Stomach (tissue), 19 donors: Measurements from ENCODE around the gene HS6ST2. TPM values are rescaled to one million over a fixed set of nuclear protein-coding genes. Genes with fewer than 3 reads are reported as not detected.

Source experiments
- DNase-seq, 2 donors: peaks; one replicate each; pipeline versions ENCODE4 v3.0.0 to v3.0.0-alpha.2; 2013 to 2019
- H3K27ac ChIP-seq, 5 donors: fragments of 200-600 bp in 4 of 5; sonication (generic) in 4 of 5; one replicate each; pipeline ENCODE4 v1.5.1; 2013 to 2019; ENCODE audit warnings: mild to moderate bottlenecking in 1 of 5, moderate library complexity in 1 of 5
- H3K27me3 ChIP-seq, 3 donors: fragments of 200-600 bp; sonication (generic); one replicate each; pipeline ENCODE4 v1.5.1; 2017 to 2019; ENCODE audit warnings: mixed run types in 1 of 3
- H3K36me3 ChIP-seq, 4 donors: fragments of 200-600 bp; sonication (generic); 1 replicate in 3 of 4; 2 replicates in 1 of 4; pipeline ENCODE4 v1.5.1; 2016 to 2019
- H3K4me1 ChIP-seq, 4 donors: fragments of 200-600 bp; sonication (generic); one replicate each; pipeline ENCODE4 v1.5.1; 2016 to 2019
- H3K4me3 ChIP-seq, 4 donors: fragments of 200-600 bp; sonication (generic) in 3 of 4; one replicate each; pipeline ENCODE4 v1.5.1; 2016 to 2019; ENCODE audit warnings: mild to moderate bottlenecking in 1 of 4
- H3K9me3 ChIP-seq, 4 donors: fragments of 200-600 bp; sonication (generic); one replicate each; pipeline ENCODE4 v1.5.1; 2016 to 2019
- CTCF ChIP-seq, 7 experiments: fragments of 450-650 bp in 4 of 7; fragments of 200-600 bp in 3 of 7; sonication (generic) in 3 of 7; IDR thresholded peaks; one replicate each; pipeline ENCODE4 v1.5.1; 2016 to 2019; ENCODE audit warnings: antibody characterized with exemption in 7 of 7, control low read depth in 2 of 7, mild to moderate bottlenecking in 1 of 7
- EP300 ChIP-seq: sonication (generic); formaldehyde crosslinking; IDR thresholded peaks from one replicate; pipeline ENCODE4 v1.6.1; 2017; ENCODE audit warnings: antibody characterized with exemption
- POLR2A ChIP-seq, 4 donors: fragments of 450-650 bp; IDR thresholded peaks; one replicate each; pipeline ENCODE4 v1.6.1; 2016; ENCODE audit warnings: antibody characterized with exemption in 4 of 4, control low read depth in 2 of 4, mild to moderate bottlenecking in 1 of 4, moderate library complexity in 1 of 4
- POLR2AphosphoS5 ChIP-seq, 3 donors: sonication (generic); formaldehyde crosslinking; IDR thresholded peaks; one replicate each; pipeline ENCODE4 v1.6.1; 2016; ENCODE audit warnings: antibody characterized with exemption in 3 of 3
- WGBS, 5 donors: extraction: QIAGEN DNeasy Blood & Tissue Kit in 3 of 5; methylation state at CpG; one replicate each; pipeline versions ENCODE4 v1.1.5 to v1.1.7; 2013 to 2018; 5-methylcytosine and 5-hydroxymethylcytosine counted together
- intact Hi-C: fragments of 100-400 bp; cut with DNase I; formaldehyde crosslinking; loops from one replicate; pipeline ENCODE4 v1.15.1; 2023; ENCODE audit warnings: low total_unique reads
- long read RNA-seq, 10 donors: transcript quantifications; one replicate each; lab custom pipeline, GENCODE V29; 2026
- polyA plus RNA-seq, 3 donors: library from polyadenylated mRNA; stranded (reverse); fragments of 200-250 nt; gene quantifications; one replicate each; pipeline ENCODE4 v1.2.3, GENCODE V29; 2013
- total RNA-seq, 5 donors: library from RNA; depleted of rRNA; stranded (reverse); fragments of >200 nt; gene quantifications; one replicate each; pipeline versions ENCODE4 v1.1.0 to v1.2.3, GENCODE V29; 2014 to 2016
- donor health status: healthy with polysubstance abuse.
- donor health status: Bipolar disorder and iron deficiency.
- donor health status: healthy.

Gene HS6ST2
- 1 to 10 TPM in 2 of 5 donors, under 1 TPM in 2, not detected in 1; 0.29 to 4.0 (median 2.2) TPM for total RNA-seq
- polyA plus RNA-seq, result 1 to 10 TPM in 1 of 3 donors, under 1 TPM in 2; 0.25 to 1.4 (median 0.31) TPM
- long read RNA-seq, donor 1, result 0 reads
- long read RNA-seq, donor 2, result 0 reads
- long read RNA-seq, donor 3, result 0 reads
- long read RNA-seq, donor 4, result 0 reads
- long read RNA-seq, donor 5, partial matches to known transcripts, result 7 of 7 reads
- long read RNA-seq, donor 5, other reads (novel, unspliced or antisense), result 0 of 7 reads
- long read RNA-seq, donor 6, result 0 reads
- long read RNA-seq, donor 7, result 0 reads
- long read RNA-seq, donor 8, partial matches to known transcripts, result 8 of 8 reads
- long read RNA-seq, donor 8, other reads (novel, unspliced or antisense), result 0 of 8 reads
- long read RNA-seq, donor 9, result 0 reads
- long read RNA-seq, donor 10, result 0 reads

GRCh38 chrX:132958091-132958703 lies at the start of gene HS6ST2:
Gene HS6ST2, minus strand, starts transcription at chrX:132958629.
- WGBS, 5 donors, result 3 to 61% (median 20%) methylated on average over 10 to 62 of the region's 63 CpGs
- TF ChIP-seq EP300, result no peak
- no peak for TF ChIP-seq POLR2A (IDR thresholded peaks at IDR 0.05)
- no peak for TF ChIP-seq CTCF (IDR thresholded peaks at IDR 0.05)
- no peak for TF ChIP-seq POLR2AphosphoS5 (IDR thresholded peaks at IDR 0.05)
- intact Hi-C loops, result no loop called here
- peak in 1 of 2 donors; percentile 48 for DNase-seq
- H3K4me3 ChIP-seq, result peak within 1 kb of the TSS; percentile 42 to 54 (median 49)
- H3K27ac ChIP-seq, result peak within 1 kb of the TSS in 1 of 5 donors; percentile 17
- H3K4me1 ChIP-seq, result peaks cover 8 to 29% (median 25%) of the 10 kb centered on the region in 4 donors
- H3K36me3 ChIP-seq, result no peaks in the 10 kb centered on the region
- H3K27me3 ChIP-seq, result peaks cover 0 to 54% (median 51%) of the 10 kb centered on the region in 3 donors
- H3K9me3 ChIP-seq, result peaks cover 0 to 14% (median 0%) of the 10 kb centered on the region in 4 donors

GRCh38 chrX:133007458-133007857 lies 49.0 kb upstream of the HS6ST2 start:
- no peak overlapping the region for H3K27ac ChIP-seq
- no peak overlapping the region for H3K4me3 ChIP-seq
- no peaks in the 10 kb centered on the region for H3K4me1 ChIP-seq
- intact Hi-C loops, result no loop called here
- no peaks in the 10 kb centered on the region for H3K36me3 ChIP-seq
- WGBS, 5 donors, result 76 to 91% (median 86%) methylated on average over 3 of the region's 3 CpGs
- H3K27me3 ChIP-seq, result no peaks in the 10 kb centered on the region
- peaks cover 0 to 36% (median 9%) of the 10 kb centered on the region in 4 donors for H3K9me3 ChIP-seq
- DNase-seq, result no peak
- TF ChIP-seq CTCF (IDR thresholded peaks at IDR 0.05) (no peak), POLR2AphosphoS5 (IDR thresholded peaks at IDR 0.05) (no peak), POLR2A (IDR thresholded peaks at IDR 0.05) (no peak), EP300 (no peak)

GRCh38 chrX:133005616-133006015 lies 47.2 kb upstream of the HS6ST2 start:
- no peaks in the 10 kb centered on the region for H3K4me1 ChIP-seq
- WGBS, 5 donors, result 57 to 83% (median 62%) methylated on average over 1 of the region's 1 CpG
- H3K4me3 ChIP-seq, result no peak overlapping the region
- H3K9me3 ChIP-seq, result peaks cover 0 to 31% (median 9%) of the 10 kb centered on the region in 4 donors
- H3K27ac ChIP-seq, result no peak overlapping the region
- TF ChIP-seq POLR2A (IDR thresholded peaks at IDR 0.05), result no peak
- TF ChIP-seq POLR2AphosphoS5 (IDR thresholded peaks at IDR 0.05), result no peak
- no peak for TF ChIP-seq CTCF (IDR thresholded peaks at IDR 0.05)
- no peak for TF ChIP-seq EP300
- H3K27me3 ChIP-seq, result peaks cover 0 to 6% (median 0%) of the 10 kb centered on the region in 3 donors
- no peak for DNase-seq
- no peaks in the 10 kb centered on the region for H3K36me3 ChIP-seq
- intact Hi-C loops, result no loop called here

GRCh38 chrX:133005042-133005441 lies 46.6 kb upstream of the HS6ST2 start:
- peak in 1 of 2 donors; percentile 37 for DNase-seq
- intact Hi-C loops, result no loop called here
- Histone ChIP-seq H3K36me3 (no peaks in the 10 kb centered on the region), H3K4me3 (no peak overlapping the region), H3K9me3 (peaks cover 0 to 25% (median 9%) of the 10 kb centered on the region in 4 donors), H3K27me3 (peaks cover 0 to 6% (median 0%) of the 10 kb centered on the region in 3 donors), H3K27ac (no peak overlapping the region), H3K4me1 (no peaks in the 10 kb centered on the region)
- WGBS, 5 donors, result 4 to 14% (median 8%) methylated on average over 2 of the region's 2 CpGs
- TF ChIP-seq CTCF (IDR thresholded peaks at IDR 0.05), result peak in 3 of 7 experiments; percentile 19 to 39 (median 35)
- no peak for TF ChIP-seq POLR2AphosphoS5 (IDR thresholded peaks at IDR 0.05)
- no peak for TF ChIP-seq POLR2A (IDR thresholded peaks at IDR 0.05)
